ENCODE data around the gene KCNIP2. TPM values are rescaled to one million over a fixed set of nuclear protein-coding genes. Genes with fewer than 3 reads are reported as not detected.

Gene KCNIP2
- 0.85 TPM for total RNA-seq
- polyA plus RNA-seq = 1.3 TPM
- long read RNA-seq, donor 1 = 0 reads
- long read RNA-seq, donor 2 = 0 reads
- long read RNA-seq, donor 3 = 0 reads
- long read RNA-seq, donor 4 = 0 reads
- long read RNA-seq, donor 5 = 0 reads
- long read RNA-seq, donor 6 = 0 reads
- long read RNA-seq, donor 7 = 0 reads
- long read RNA-seq, donor 8 = 0 reads
- long read RNA-seq, donor 9 = 0 reads
- long read RNA-seq, donor 10 = 0 reads

DNA sequence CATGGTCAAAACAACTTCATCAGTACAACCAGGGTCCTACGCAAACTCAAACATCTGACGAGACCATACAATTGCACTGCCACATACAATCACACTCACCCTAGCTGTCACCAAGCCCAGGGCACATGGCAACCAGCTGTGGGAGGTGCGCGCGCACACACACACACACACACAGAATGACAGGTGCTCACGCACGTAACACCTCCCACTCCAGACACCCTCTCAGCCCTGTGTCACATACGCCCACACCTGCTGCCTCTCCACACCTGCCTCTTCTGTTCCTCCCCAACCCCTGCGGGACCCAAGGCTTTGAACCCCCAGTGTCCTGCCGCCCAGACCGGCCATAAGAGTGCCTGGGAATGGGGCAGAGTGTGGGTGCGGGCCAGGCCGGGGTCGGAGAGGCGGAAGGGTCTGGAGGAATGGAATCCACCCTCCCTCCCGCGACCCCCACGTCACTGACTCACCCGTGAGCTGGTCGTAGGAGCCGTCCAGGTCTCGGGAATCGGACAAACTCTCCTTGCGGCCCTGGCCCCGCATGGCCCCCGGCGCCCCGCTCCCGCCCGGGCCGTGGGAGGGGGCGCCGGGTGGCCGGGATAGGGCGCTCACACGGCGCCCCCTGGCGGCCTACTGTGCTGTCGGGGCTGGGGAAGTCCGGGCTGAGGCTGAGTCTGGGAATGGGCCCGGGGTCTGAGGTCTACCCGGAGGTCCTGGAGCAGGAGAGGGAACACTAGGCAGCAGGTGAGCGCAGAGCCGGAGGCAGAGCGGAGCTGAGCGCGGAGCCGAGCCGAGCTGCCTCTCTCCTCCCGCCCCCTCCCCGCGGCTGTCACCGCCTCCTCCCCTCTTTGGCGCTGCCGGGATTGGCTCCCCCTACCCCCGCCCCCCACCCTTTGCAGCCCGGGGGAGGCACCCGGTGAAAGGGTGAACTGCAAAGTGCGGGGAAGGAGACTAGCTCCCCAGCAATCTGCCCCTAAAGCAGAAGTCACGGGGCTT lies at the start of gene KCNIP2:
Gene KCNIP2, minus strand, starts transcription at position 769 of the 990 bp plus-strand sequence. Its CDS starts 232 bp downstream, at position 537.
- WGBS = 29% methylated on average over 60 of the region's 60 CpGs
- H3K4me1 ChIP-seq (ENCODE audit: control insufficient read depth in 2 of 2, insufficient read depth in 2 of 2, low read length in 2 of 2) = peaks cover 29 to 55% of the 10 kb centered on the region in 2 donors
- peak within 1 kb of the TSS; percentile 20 to 34 for H3K4me3 ChIP-seq (ENCODE audit: low read length in 2 of 2)
- H3K36me3 ChIP-seq (ENCODE audit: control insufficient read depth in 2 of 2, insufficient read depth in 2 of 2, low read length in 1 of 2) = peaks cover 16% of the 10 kb centered on the region in 2 donors
- peaks cover 3 to 44% of the 10 kb centered on the region in 2 donors for H3K27me3 ChIP-seq (ENCODE audit: control insufficient read depth in 2 of 2, insufficient read depth in 1 of 2, low read length in 1 of 2)
- no peak within 1 kb of the TSS for H3K27ac ChIP-seq (ENCODE audit: low read depth in 1 of 2, low read length in 1 of 2)
- peaks cover 0 to 4% of the 10 kb centered on the region in 2 donors for H3K9me3 ChIP-seq (ENCODE audit: control insufficient read depth in 2 of 2, insufficient read depth in 1 of 2, low read length in 1 of 2)
- DNase-seq (ENCODE audit: low read depth in 6 of 9, low spot score in 9 of 9) = peak in 5 of 9 donors; percentile 50 to 88 (median 81)

DNA sequence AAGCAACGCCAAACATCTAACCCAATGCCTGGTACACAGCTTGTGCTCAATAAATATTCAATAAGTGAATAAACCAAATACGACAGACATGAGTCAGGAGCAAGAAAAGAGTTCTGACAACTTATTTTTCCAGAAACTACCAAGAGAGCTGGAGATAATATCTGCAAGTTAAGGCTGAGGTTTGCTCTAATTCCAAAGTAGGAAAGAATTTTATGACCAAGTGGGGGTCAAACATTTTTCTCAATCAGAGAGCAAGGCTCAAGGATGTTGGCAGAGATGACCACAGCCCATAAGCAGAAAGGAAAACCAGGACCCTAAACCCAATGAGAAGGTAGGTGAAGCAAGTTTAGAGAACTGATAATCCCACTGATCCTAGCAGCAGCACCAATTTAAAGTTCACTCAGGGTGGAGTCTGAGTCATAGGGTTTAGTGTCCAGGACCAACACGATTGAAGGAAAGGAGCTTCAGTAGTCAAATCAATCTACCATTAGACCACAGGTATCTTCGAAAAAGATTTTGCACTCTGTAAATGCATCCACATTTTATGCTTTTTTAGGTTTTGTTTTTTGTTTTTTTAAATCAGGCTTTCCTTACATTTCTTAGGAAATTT lies 49.3 kb upstream of the KCNIP2 start:
- H3K27ac ChIP-seq (ENCODE audit: low read depth in 1 of 2, low read length in 1 of 2) = no peak overlapping the region

DNA sequence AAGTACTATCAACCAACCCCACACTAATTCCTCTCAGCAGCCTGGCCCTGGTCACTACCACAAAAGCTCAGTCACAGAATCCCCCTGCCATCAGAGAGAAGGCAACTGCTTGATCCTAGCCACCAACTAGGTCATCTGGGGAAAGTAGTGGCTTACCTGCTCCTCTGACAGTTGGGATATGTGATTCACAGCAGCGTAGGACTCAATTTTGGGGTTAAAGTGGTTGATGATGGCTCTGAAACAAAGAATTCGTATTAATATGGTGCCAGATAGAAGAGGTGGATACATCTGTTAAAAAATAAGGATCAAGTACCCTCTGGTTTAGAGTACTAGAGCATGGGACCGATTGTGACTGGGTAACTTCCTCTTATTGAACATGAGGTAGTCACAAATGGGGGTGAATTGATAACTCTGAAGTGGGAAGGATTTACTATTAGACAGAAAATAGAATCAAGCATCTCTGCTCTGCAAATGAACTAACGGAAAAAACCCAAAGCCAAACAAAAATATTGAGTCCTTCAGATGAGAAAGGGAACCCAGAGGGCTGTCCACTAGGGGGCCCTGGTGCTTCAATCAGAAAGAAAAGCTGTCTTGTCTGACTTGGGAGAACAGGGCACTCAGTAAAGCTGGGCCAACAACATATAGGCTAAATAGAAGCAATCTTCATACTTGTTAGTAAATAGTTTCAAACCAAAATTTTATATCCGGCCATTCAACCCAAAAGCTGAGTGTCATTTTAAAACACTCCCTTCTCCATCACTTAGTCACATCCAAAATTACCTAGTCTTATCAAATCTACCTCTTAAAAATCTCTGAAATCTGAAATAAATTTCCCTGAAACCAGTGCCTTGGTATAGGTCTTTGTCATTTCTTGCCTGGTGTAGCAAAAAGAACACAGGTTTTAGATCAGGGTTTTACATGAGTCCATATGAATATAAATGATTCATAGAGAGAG lies 45.9 kb upstream of the KCNIP2 start:
- H3K9me3 ChIP-seq (ENCODE audit: control insufficient read depth in 2 of 2, insufficient read depth in 1 of 2, low read length in 1 of 2) = no peaks in the 10 kb centered on the region
- peak in 7 of 9 donors; percentile 57 to 86 (median 69) for DNase-seq (ENCODE audit: low read depth in 6 of 9, low spot score in 9 of 9)
- no peak overlapping the region for H3K4me3 ChIP-seq (ENCODE audit: low read length in 2 of 2)
- peaks cover 2 to 5% of the 10 kb centered on the region in 2 donors for H3K36me3 ChIP-seq (ENCODE audit: control insufficient read depth in 2 of 2, insufficient read depth in 2 of 2, low read length in 1 of 2)
- H3K4me1 ChIP-seq (ENCODE audit: control insufficient read depth in 2 of 2, insufficient read depth in 2 of 2, low read length in 2 of 2) = no peaks in the 10 kb centered on the region
- 85% methylated on average over 5 of the region's 5 CpGs for WGBS
- no peak overlapping the region for H3K27ac ChIP-seq (ENCODE audit: low read depth in 1 of 2, low read length in 1 of 2)
- H3K27me3 ChIP-seq (ENCODE audit: control insufficient read depth in 2 of 2, insufficient read depth in 1 of 2, low read length in 1 of 2) = no peaks in the 10 kb centered on the region

More for the DNA sequence above, 49.3 kb upstream of the KCNIP2 start:
- DNase-seq (ENCODE audit: low read depth in 6 of 9, low spot score in 9 of 9) = no peak
- H3K4me1 ChIP-seq (ENCODE audit: control insufficient read depth in 2 of 2, insufficient read depth in 2 of 2, low read length in 2 of 2) = no peaks in the 10 kb centered on the region
- no peak overlapping the region for H3K4me3 ChIP-seq (ENCODE audit: low read length in 2 of 2)
- no peaks in the 10 kb centered on the region for H3K27me3 ChIP-seq (ENCODE audit: control insufficient read depth in 2 of 2, insufficient read depth in 1 of 2, low read length in 1 of 2)
- 96% methylated on average over 4 of the region's 4 CpGs for WGBS
- peaks cover 0 to 2% of the 10 kb centered on the region in 2 donors for H3K36me3 ChIP-seq (ENCODE audit: control insufficient read depth in 2 of 2, insufficient read depth in 2 of 2, low read length in 1 of 2)
- no peaks in the 10 kb centered on the region for H3K9me3 ChIP-seq (ENCODE audit: control insufficient read depth in 2 of 2, insufficient read depth in 1 of 2, low read length in 1 of 2)

DNA sequence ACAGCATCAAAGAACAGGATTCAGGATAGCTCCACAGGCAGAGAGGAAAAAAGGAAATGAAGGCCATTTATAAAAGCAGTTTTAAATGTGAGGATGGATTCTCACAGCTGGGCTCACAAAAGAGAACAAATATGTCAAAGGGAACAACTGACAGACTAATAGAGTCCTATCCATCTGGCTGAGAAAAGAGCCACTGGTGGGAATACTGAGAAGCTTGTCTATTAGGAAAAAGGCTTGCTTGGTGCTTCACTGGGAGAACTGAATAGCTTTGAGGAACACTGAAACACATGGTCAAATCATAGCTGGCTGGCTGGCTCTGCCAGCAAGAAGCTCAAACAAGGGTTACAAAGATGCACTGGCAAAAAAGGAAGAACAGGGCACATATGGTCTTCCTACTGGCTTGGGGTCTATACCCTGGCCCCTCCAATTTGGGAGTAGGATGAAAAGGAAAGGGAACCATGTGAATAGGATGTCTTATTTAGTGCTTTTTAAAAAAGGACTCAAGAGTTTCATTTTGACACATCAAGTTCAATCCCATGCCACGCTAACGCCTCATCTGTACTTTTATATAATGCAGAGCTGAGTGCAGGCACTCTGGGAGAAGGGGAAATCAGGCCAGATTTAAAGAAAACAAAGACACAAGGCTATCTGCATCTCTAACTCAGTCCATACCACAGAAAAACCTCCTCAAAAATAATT lies 44.8 kb upstream of the KCNIP2 start:
- Histone ChIP-seq H3K9me3 (ENCODE audit: control insufficient read depth in 2 of 2, insufficient read depth in 1 of 2, low read length in 1 of 2) (no peaks in the 10 kb centered on the region), H3K4me1 (ENCODE audit: control insufficient read depth in 2 of 2, insufficient read depth in 2 of 2, low read length in 2 of 2) (no peaks in the 10 kb centered on the region), H3K27ac (ENCODE audit: low read depth in 1 of 2, low read length in 1 of 2) (no peak overlapping the region), H3K27me3 (ENCODE audit: control insufficient read depth in 2 of 2, insufficient read depth in 1 of 2, low read length in 1 of 2) (no peaks in the 10 kb centered on the region), H3K4me3 (ENCODE audit: low read length in 2 of 2) (no peak overlapping the region), H3K36me3 (ENCODE audit: control insufficient read depth in 2 of 2, insufficient read depth in 2 of 2, low read length in 1 of 2) (peaks cover 2 to 5% of the 10 kb centered on the region in 2 donors)
- DNase-seq (ENCODE audit: low read depth in 6 of 9, low spot score in 9 of 9) = no peak
- WGBS = 94% methylated on average over 2 of the region's 2 CpGs

DNA sequence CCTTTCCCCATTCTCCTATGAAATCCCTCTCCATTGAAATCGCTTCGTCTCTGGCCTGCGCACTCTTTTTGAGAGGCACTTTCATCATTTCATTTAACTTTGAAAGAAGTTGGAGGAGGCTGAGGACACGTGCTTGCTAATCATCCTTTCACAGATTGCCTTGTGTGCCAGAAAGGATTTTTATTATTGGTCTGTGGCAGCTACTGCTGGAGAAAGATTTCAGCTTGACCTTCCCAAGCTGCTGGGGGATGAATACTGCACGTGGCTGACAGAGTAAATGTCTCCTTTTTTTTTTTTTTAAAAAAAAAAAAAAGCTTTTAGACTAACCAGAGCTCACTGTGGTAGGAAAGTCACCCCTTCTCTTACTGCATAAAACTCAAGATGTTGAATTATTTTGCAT lies 44.2 kb upstream of the KCNIP2 start:
- Histone ChIP-seq H3K9me3 (ENCODE audit: control insufficient read depth in 2 of 2, insufficient read depth in 1 of 2, low read length in 1 of 2) (no peaks in the 10 kb centered on the region), H3K36me3 (ENCODE audit: control insufficient read depth in 2 of 2, insufficient read depth in 2 of 2, low read length in 1 of 2) (peaks cover 2 to 5% of the 10 kb centered on the region in 2 donors), H3K4me3 (ENCODE audit: low read length in 2 of 2) (no peak overlapping the region), H3K27ac (ENCODE audit: low read depth in 1 of 2, low read length in 1 of 2) (no peak overlapping the region), H3K27me3 (ENCODE audit: control insufficient read depth in 2 of 2, insufficient read depth in 1 of 2, low read length in 1 of 2) (no peaks in the 10 kb centered on the region), H3K4me1 (ENCODE audit: control insufficient read depth in 2 of 2, insufficient read depth in 2 of 2, low read length in 2 of 2) (no peaks in the 10 kb centered on the region)
- 93% methylated on average over 5 of the region's 5 CpGs for WGBS
- no peak for DNase-seq (ENCODE audit: low read depth in 6 of 9, low spot score in 9 of 9)

DNA sequence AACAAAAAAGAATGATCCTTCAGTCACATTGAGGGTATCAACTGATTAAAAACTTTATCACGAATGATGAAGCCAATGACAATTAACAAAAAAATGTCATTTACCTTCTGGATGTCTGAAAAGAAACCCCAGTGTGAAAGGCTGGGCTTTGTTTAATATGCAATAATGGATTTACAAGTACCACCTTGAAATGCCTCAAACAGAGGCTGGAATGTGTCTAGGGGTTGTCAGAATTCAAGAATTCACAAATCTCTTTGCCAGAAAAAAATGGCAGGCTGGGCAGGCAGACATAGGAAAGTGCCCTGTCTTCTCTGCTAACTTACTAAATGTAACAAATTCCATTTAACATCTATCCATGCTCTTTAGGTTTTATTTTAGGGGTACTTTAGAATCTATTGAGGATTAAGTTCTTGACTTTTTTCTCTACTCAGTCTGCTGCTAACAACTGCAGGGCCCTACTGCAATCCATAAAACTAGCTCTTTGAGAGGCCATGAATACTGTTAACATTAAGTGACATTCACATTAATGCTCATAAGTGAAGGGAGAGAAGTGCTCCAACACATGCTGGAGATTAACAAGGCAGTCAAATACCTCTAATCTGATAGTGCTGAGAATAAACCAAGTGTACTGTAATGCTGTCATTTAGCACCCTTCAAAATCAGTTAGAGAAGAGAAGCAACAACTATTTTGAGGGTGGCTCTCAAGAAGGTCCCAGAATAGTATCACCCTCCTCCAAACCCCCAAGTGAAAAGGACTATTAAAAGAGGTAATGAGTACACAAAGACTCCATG lies 43.1 kb upstream of the KCNIP2 start:
- H3K36me3 ChIP-seq (ENCODE audit: control insufficient read depth in 2 of 2, insufficient read depth in 2 of 2, low read length in 1 of 2) = peaks cover 5% of the 10 kb centered on the region in 2 donors
- DNase-seq (ENCODE audit: low read depth in 6 of 9, low spot score in 9 of 9) = no peak
- H3K4me3 ChIP-seq (ENCODE audit: low read length in 2 of 2) = no peak overlapping the region
- 95% methylated on average over 1 of the region's 1 CpG for WGBS
- no peaks in the 10 kb centered on the region for H3K4me1 ChIP-seq (ENCODE audit: control insufficient read depth in 2 of 2, insufficient read depth in 2 of 2, low read length in 2 of 2)
- no peaks in the 10 kb centered on the region for H3K27me3 ChIP-seq (ENCODE audit: control insufficient read depth in 2 of 2, insufficient read depth in 1 of 2, low read length in 1 of 2)
- no peak overlapping the region for H3K27ac ChIP-seq (ENCODE audit: low read depth in 1 of 2, low read length in 1 of 2)
- H3K9me3 ChIP-seq (ENCODE audit: control insufficient read depth in 2 of 2, insufficient read depth in 1 of 2, low read length in 1 of 2) = no peaks in the 10 kb centered on the region

DNA sequence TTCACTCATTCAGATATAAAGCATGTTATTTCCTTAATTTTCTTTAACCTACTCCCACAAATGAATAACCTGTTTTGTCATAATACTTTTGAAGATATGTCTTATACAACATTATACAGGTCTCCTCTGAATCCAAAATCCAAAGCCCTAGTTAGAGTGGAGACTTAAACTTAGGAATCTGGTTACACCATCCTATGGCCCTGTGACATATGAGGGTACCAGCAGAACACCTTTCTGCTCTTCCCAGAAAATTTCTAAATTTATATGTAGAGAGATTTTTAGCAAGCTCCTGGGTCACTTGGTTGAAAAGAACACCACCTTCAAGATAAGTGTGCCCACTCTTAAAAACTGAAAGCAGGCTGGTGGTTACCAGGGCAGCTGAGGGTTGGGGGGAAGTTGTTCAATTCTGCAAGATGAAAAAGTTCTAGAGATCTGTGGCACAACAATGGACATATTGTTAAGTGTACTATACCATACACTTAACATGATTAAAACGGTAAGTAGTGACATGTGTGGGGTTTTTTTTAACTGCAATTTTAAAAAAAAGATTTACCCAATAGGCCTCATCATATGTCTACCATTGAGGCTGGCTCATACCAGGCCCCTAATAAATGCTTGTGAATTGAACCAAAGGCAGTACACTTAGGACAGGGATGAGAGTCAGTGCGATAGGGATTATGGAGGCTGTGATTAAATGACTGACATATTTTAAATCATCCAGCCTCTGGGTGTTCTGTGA lies 37.6 kb upstream of the KCNIP2 start:
- no peak for DNase-seq (ENCODE audit: low read depth in 6 of 9, low spot score in 9 of 9)
- Histone ChIP-seq H3K4me3 (ENCODE audit: low read length in 2 of 2) (no peak overlapping the region), H3K36me3 (ENCODE audit: control insufficient read depth in 2 of 2, insufficient read depth in 2 of 2, low read length in 1 of 2) (peaks cover 0 to 5% of the 10 kb centered on the region in 2 donors), H3K9me3 (ENCODE audit: control insufficient read depth in 2 of 2, insufficient read depth in 1 of 2, low read length in 1 of 2) (no peaks in the 10 kb centered on the region), H3K27ac (ENCODE audit: low read depth in 1 of 2, low read length in 1 of 2) (no peak overlapping the region), H3K4me1 (ENCODE audit: control insufficient read depth in 2 of 2, insufficient read depth in 2 of 2, low read length in 2 of 2) (no peaks in the 10 kb centered on the region), H3K27me3 (ENCODE audit: control insufficient read depth in 2 of 2, insufficient read depth in 1 of 2, low read length in 1 of 2) (no peaks in the 10 kb centered on the region)
- WGBS = 91% methylated on average over 2 of the region's 2 CpGs
